GM21737 (cell line): ENCODE data around the gene PDE6B.
"Not testable (repeated sequence)": the region's sequence is repeated elsewhere in the genome, so short reads cannot be mapped to it uniquely, and the experiment has no call there.

Source experiments
- ATAC-seq: cut with Tn5 transposase; IDR thresholded peaks from one replicate; pipeline ENCODE4 v1.9.1; 2021; ENCODE audit warnings: mild to moderate bottlenecking, moderate library complexity; ENCODE audit not compliant: unreplicated experiment

Gene PDE6B

DNA sequence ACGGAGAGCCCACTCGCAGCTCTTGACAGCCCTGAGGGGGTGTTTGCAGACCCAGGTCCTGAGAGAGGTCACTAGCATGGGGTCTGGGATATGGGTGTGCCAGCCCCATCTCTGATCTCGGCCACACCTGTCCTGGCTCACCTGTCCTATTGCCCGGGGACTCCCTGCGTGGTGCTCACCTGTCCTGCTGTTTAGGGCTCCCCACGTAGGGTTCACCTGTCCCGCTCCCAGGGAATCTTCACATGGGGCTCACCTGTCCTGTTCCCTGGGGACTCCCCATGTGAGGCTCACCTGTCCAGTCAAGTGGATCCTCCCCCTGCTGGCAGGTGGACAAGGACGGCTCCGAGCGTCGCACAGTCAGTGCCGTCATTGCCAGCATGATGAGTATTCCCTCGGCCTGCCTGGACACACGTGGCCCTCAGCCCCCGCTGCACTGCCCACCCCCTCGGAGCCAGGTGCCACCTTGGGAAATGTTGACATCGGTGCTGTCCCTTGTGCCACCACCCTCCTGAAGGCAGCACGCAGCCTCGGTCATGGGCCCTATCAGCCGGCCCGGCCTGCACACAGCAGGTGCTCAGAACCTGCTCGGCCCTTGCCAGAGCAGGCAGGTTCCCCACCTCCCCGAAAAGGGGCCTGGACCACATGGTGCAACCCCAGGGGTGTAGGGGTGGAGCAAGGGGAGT lies 57.3 kb downstream of the PDE6B start:
- ATAC-seq, result no peak

- no peak for ATAC-seq
Measured at GRCh38 chr4:683247-683897, 58.0 kb downstream of the PDE6B start.

- no peak for ATAC-seq
Measured at GRCh38 chr4:683982-684622, 58.7 kb downstream of the PDE6B start.

- no peak for ATAC-seq
Measured at GRCh38 chr4:684623-685327, 59.4 kb downstream of the PDE6B start.

DNA sequence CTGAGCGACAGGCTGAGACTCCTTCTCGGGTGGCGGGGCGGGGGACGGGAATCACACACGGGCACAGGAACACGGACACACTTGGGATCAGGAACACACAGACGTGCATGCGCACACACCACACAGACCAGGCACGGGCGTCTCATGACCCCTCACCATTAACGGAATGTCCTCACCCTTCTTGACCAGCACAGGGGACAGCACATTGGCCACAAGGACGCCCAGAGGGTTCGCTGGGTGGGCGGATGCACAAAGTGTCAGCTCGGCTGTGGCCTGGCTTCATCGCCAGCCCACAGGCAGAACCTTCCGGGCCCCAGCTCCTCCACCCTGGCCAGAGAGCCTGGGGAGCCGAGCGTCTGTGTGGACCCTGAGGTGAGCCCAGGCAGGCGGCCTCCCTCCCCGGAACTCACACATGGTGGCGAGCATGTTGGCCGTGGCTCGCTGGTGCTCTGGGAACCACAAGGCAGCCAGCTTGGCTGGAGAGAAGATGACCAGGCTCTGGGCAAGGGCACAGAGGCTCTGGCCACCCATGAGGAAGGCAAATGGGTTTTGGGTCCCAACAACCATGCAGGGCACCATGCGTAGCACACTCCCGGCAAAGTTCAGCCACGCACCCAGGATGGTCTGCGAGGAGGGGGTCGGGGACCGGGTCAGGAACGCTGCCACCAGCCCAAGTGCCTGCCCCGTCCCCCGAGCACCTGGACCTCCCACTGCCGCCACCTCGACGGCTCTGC lies 60.5 kb downstream of the PDE6B start:
- no peak for ATAC-seq

DNA sequence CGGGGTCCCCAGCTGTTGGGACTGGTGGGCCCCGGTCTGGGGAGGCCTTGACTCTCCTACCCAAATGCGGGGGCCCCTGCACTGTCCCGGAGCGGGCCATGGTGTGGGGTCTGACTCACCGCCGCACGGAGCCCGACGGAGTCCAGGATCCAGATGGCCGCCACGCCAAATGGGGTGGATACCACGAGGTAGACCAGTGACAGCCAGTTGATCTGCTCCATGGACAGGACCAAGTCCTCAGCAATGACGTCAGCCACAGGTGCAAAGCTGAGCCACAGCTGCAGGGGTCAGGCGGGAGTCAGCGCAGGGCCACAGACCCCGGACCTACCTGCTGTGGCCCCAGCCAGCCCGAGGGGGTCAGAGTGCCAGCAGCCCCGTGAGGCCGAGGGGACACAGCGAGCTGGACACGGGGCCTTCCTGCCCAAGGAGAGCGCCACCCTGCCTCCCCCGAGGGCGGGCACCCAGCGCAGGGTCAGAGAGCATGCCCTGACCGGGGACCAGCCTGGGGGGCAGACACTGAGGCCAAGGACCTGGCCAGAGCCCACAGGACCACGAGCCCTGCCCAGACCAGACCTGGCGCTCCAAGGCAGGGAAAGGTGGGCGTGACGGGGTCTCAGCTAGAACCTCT lies 61.2 kb downstream of the PDE6B start:
- no peak for ATAC-seq

- no peak for ATAC-seq
Measured at GRCh38 chr4:687048-687970, 61.9 kb downstream of the PDE6B start.

DNA sequence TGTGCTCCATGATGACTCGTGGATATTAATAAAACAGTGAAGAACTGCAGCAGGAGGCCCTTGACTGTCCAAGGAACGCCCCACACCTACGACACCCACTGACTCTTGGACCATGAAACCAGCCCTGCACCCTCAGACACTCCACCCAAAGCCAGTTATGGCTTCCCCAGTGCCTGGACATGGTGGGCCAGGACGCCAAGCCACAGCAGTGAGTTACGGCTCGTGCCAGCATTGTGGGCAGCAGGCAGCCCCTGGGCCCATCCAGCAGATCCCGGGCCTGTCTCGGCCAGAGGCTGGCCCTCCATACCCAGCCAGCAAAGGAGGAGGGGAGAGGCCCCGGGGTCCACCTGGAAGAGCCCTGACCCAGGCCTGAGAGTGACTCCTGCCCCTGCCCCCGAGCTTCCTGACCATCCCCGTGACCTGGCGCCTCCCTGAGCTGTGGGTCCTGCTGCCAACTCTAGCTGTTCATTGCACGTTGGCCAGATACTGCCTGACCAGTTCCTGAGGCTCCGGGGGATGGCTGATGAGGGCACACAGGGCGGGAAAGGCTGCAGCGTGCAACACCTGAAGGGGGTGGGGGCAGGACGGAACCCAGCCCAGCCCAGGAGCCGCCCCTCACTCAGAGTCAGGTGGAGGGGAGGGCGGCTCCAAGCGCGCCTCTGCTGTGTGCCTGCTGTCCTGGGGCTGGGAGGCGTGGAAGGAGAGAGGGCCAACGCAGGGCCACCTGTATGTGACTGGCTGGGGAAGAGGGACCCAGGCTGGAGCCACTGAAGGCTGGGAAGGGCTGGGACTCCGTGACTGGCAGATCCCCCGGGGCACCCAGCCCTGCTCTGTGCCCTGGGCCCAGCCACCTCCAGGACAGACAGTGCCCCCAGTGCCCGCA lies 62.8 kb downstream of the PDE6B start:
- no peak for ATAC-seq

DNA sequence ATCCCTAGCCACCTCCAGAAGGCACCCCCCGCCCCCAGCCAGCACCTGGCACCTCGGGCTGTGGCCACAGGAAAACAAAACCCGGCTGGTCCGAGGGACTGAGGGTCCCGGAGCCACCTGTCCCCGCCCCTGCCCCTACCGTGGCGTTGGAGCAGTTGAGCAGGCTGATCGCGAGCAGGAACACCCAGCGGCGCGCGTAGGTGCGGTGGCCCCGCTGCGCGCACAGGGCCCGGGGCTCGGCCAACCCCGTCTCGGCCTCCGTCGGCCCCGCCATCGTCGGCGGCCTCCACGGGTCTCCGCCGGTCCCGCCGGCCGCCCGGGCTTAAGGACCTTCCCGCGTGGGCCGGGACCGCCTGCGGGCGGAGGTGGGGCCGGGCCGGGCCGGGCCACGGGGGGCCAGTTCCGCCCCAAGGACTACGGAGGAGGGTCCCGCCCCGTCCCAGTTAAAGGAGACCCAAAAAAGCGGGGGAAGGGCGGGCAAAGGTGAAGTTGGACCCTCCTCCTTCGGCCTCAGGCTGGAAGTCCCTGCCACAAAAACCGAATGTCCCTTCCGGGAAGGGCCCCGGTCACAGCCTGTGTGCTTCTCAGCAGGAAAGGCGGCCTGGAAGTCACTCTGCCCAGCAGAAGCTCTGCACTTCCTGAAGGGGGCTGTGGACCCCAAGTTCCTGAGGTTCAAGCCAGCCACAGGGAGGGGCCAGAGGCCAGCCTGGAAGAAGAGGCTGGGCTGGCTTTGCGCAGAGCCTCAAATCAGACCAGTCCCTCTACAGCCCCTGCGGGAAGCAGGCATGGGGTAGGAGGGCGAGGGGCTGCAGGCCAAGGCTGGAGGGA lies 63.7 kb downstream of the PDE6B start, which contains the start of gene SLC49A3:
Gene SLC49A3, minus strand, starts transcription at position 298 of the 828 bp plus-strand sequence. Its CDS starts 24 bp downstream, at position 274.
- no peak for ATAC-seq

DNA sequence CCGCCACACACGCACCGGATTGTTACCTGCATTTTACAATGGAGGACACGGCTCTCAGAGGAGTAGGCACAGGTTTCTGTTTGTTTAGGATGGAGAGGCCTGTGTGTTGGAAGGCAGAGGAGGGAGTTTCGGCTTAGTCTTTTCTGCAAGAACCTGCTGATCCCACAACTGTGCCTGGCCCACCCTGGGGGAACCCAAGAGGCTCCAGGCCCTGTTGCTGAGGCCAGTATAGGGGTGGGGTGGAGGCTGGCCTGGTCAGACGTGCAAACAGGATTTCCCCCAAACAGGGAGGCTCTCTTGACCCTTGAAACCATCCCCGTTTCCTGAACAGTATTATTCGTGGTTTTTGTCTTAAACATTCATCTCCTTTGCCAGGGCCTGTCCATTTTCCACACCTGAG lies 64.3 kb downstream of the PDE6B start:
- ATAC-seq, result no peak

- no peak for ATAC-seq
Measured at GRCh38 chr4:692771-693554, 67.6 kb downstream of the PDE6B start.

GRCh38 chr4:694341-694940 lies 69.1 kb downstream of the PDE6B start:
- not testable (repeated sequence) for ATAC-seq

DNA sequence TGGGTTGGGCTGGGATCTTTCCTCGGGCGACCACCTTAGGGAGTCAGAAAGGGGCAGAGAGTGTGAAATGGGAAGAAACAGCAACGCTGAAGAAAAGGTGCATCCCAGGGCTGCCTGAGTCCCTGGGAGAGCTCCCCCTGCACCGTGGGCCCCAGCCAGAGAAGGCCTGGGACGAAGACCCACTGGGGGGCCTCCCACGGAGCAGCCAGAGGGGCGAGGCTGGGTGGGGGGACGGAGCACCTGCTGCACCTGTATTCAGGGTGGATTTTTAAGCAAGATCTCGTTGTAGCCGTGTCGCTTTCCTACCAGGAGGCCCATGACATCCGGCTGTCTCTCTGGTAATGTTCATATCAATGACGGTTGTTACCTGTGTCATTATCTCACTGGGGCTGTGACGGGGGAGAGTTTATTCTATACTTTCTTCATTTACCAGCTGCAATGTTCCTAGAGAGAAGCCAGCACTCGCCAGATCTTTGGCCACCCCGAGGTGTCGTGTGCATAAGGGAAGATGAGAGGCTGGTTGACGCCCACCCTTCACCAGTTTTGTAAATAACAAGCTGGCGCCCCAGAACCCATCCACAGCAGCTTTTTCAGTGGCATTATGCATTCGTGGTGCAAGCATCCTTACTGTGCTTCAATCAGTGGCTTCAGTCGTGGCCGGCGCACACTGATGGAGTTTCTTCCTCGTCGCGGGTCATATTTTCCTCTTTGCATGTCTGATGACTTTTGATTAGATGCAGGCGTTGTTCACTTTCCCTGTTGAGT lies 74.6 kb downstream of the PDE6B start:
- no peak for ATAC-seq

GRCh38 chr4:700587-701264 lies 75.4 kb downstream of the PDE6B start:
- no peak for ATAC-seq

DNA sequence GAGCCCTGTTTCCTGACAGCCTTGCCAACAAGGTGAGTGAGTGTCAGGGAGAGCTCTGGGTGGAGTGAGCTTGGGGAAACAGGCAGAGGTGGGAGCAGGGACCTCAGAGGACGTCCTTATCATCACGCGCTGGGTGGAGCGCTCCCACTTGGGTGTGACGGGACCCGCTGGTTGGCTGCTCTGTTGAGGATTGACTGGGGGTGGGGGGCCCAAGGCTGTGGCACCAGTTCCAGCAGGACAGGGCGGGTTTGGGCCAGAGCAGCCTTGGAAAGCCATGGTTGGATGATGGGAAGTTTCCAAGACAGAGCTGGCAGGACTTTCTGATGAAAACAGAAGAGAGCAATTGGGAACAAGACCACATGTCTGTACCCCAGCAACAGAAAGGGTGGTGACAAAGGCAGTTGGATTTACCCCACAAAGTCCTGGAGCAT lies 77.3 kb downstream of the PDE6B start:
- ATAC-seq, result no peak
